Ishikawa (cell line): ENCODE data around the gene USB1.

Experiments used
- EGR1 ChIP-seq: IDR thresholded peaks from 2 replicates; pipeline ENCODE4 v1.6.1; 2012
- EP300 ChIP-seq: IDR thresholded peaks from 2 replicates; pipeline ENCODE4 v1.6.1; 2012; ENCODE audit warnings: borderline replicate concordance
- FOXM1 ChIP-seq: IDR thresholded peaks from 2 replicates; pipeline ENCODE4 v1.6.1; 2012; ENCODE audit warnings: low read depth, borderline replicate concordance
- RAD21 ChIP-seq: IDR thresholded peaks from 2 replicates; pipeline ENCODE4 v1.6.1; 2012; ENCODE audit warnings: low read depth
- TAF1 ChIP-seq: IDR thresholded peaks from 2 replicates; pipeline ENCODE4 v1.6.1; 2012; ENCODE audit warnings: low read depth, mild to moderate bottlenecking
- TCF12 ChIP-seq: IDR thresholded peaks from 2 replicates; pipeline ENCODE4 v1.6.1; 2012; ENCODE audit warnings: low read depth
- YY1 ChIP-seq: IDR thresholded peaks from 2 replicates; pipeline ENCODE4 v1.6.1; 2012; ENCODE audit warnings: low read depth
- TF ChIP-seq, protein P1 (sequence below): IDR thresholded peaks from 2 replicates; pipeline ENCODE4 v1.6.1; 2012
- TF ChIP-seq, protein P2 (sequence below): IDR thresholded peaks from 2 replicates; pipeline ENCODE4 v1.6.1; 2012

DNA sequence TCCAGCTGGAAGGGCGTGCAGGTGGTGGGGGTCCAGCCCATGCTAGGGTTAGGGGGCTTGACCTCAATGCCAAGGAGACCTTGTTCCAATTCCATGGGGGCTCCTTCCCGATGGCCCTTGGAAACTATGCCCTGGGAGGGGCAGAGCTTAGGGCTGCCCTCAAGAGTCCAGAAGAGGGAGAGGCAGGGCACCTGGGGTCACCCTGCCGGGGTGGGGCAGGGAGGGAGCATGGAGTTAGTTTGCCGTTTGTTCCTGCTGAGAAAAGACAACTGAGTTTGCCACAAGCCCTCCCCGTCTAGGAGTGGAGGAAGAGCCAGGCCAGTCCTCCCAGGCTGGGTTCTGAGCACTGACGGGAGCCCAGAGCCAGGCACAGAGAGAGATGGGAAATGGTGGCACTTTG lies 45.7 kb downstream of the USB1 start:
- no peak for TF ChIP-seq EP300
- no peak for TF ChIP-seq FOXM1
- no peak for TF ChIP-seq YY1
- no peak for TF ChIP-seq RAD21
- no peak for TF ChIP-seq EGR1
- no peak for TF ChIP-seq TAF1
- no peak for TF ChIP-seq TCF12
- TF ChIP-seq, protein P1, sequence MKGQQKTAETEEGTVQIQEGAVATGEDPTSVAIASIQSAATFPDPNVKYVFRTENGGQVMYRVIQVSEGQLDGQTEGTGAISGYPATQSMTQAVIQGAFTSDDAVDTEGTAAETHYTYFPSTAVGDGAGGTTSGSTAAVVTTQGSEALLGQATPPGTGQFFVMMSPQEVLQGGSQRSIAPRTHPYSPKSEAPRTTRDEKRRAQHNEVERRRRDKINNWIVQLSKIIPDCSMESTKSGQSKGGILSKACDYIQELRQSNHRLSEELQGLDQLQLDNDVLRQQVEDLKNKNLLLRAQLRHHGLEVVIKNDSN: no peak
- TF ChIP-seq, protein P2, sequence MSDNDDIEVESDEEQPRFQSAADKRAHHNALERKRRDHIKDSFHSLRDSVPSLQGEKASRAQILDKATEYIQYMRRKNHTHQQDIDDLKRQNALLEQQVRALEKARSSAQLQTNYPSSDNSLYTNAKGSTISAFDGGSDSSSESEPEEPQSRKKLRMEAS: no peak
